Stomach (tissue), 9 donors: ENCODE results near the gene NLN. TPM values are rescaled to one million over a fixed set of nuclear protein-coding genes. Genes with fewer than 3 reads are reported as not detected.

ENCODE experiments used
- DNase-seq, 2 donors: peaks; one replicate each; pipeline versions ENCODE4 v3.0.0 to v3.0.0-alpha.2; 2013 to 2019
- H3K27ac ChIP-seq, 5 donors: fragments of 200-600 bp in 4 of 5; sonication (generic) in 4 of 5; one replicate each; pipeline ENCODE4 v1.5.1; 2013 to 2019; ENCODE audit warnings: mild to moderate bottlenecking in 1 of 5, moderate library complexity in 1 of 5
- H3K27me3 ChIP-seq, 3 donors: fragments of 200-600 bp; sonication (generic); one replicate each; pipeline ENCODE4 v1.5.1; 2017 to 2019; ENCODE audit warnings: mixed run types in 1 of 3
- H3K36me3 ChIP-seq, 4 donors: fragments of 200-600 bp; sonication (generic); 1 replicate in 3 of 4; 2 replicates in 1 of 4; pipeline ENCODE4 v1.5.1; 2016 to 2019
- H3K4me1 ChIP-seq, 4 donors: fragments of 200-600 bp; sonication (generic); one replicate each; pipeline ENCODE4 v1.5.1; 2016 to 2019
- H3K4me3 ChIP-seq, 4 donors: fragments of 200-600 bp; sonication (generic) in 3 of 4; one replicate each; pipeline ENCODE4 v1.5.1; 2016 to 2019; ENCODE audit warnings: mild to moderate bottlenecking in 1 of 4
- H3K9me3 ChIP-seq, 4 donors: fragments of 200-600 bp; sonication (generic); one replicate each; pipeline ENCODE4 v1.5.1; 2016 to 2019
- CTCF ChIP-seq, 7 experiments: fragments of 450-650 bp in 4 of 7; fragments of 200-600 bp in 3 of 7; sonication (generic) in 3 of 7; IDR thresholded peaks; one replicate each; pipeline ENCODE4 v1.5.1; 2016 to 2019; ENCODE audit warnings: antibody characterized with exemption in 7 of 7, control low read depth in 2 of 7, mild to moderate bottlenecking in 1 of 7
- EP300 ChIP-seq: sonication (generic); formaldehyde crosslinking; IDR thresholded peaks from one replicate; pipeline ENCODE4 v1.6.1; 2017; ENCODE audit warnings: antibody characterized with exemption
- POLR2A ChIP-seq, 4 donors: fragments of 450-650 bp; IDR thresholded peaks; one replicate each; pipeline ENCODE4 v1.6.1; 2016; ENCODE audit warnings: antibody characterized with exemption in 4 of 4, control low read depth in 2 of 4, mild to moderate bottlenecking in 1 of 4, moderate library complexity in 1 of 4
- POLR2AphosphoS5 ChIP-seq, 3 donors: sonication (generic); formaldehyde crosslinking; IDR thresholded peaks; one replicate each; pipeline ENCODE4 v1.6.1; 2016; ENCODE audit warnings: antibody characterized with exemption in 3 of 3
- WGBS, 5 donors: extraction: QIAGEN DNeasy Blood & Tissue Kit in 3 of 5; methylation state at CpG; one replicate each; pipeline versions ENCODE4 v1.1.5 to v1.1.7; 2013 to 2018; 5-methylcytosine and 5-hydroxymethylcytosine counted together
- intact Hi-C: fragments of 100-400 bp; cut with DNase I; formaldehyde crosslinking; loops from one replicate; pipeline ENCODE4 v1.15.1; 2023; ENCODE audit warnings: low total_unique reads
- polyA plus RNA-seq, 3 donors: library from polyadenylated mRNA; stranded (reverse); fragments of 200-250 nt; gene quantifications; one replicate each; pipeline ENCODE4 v1.2.3, GENCODE V29; 2013
- total RNA-seq, 5 donors: library from RNA; depleted of rRNA; stranded (reverse); fragments of >200 nt; gene quantifications; one replicate each; pipeline versions ENCODE4 v1.1.0 to v1.2.3, GENCODE V29; 2014 to 2016
- donor health status: healthy with polysubstance abuse.
- donor health status: Bipolar disorder and iron deficiency.
- donor health status: healthy.

The NLN gene
- total and polyA plus RNA-seq, 8 donors = 0.58 to 27.5 (median 9.3) TPM

DNA sequence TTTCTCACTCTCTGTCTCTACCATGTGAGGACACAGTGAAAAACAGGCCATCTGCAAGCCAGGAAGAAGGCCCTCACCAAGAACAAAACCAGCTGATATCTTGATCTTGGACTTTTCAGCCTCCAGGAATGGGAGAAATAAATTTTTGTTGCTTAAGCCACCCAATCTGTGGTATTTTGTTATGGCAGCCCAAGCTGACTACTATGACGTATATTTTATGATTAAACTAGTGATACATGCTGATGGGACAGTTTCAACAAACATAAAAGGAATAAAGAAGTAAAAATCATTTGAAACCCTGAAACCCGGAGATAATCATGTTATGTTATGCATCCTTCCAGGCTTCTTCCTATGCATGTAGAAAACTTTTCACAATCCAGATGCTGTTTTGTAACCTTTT lies 132.9 kb downstream of the NLN start:
- intact Hi-C loops = no loop called here
- DNase-seq = no peak
- Histone ChIP-seq H3K36me3 (no peaks in the 10 kb centered on the region), H3K9me3 (no peaks in the 10 kb centered on the region), H3K4me3 (no peak overlapping the region), H3K27me3 (no peaks in the 10 kb centered on the region), H3K4me1 (no peaks in the 10 kb centered on the region), H3K27ac (no peak overlapping the region)
- WGBS, 5 donors = 83 to 97% (median 89%) methylated on average over 2 of the region's 2 CpGs
- TF ChIP-seq CTCF (IDR thresholded peaks at IDR 0.05) (no peak), POLR2A (IDR thresholded peaks at IDR 0.05) (no peak), POLR2AphosphoS5 (IDR thresholded peaks at IDR 0.05) (no peak), EP300 (no peak)

- H3K9me3 ChIP-seq = no peaks in the 10 kb centered on the region
Measured at GRCh38 chr5:65855766-65856315, 133.8 kb downstream of the NLN start.

DNA sequence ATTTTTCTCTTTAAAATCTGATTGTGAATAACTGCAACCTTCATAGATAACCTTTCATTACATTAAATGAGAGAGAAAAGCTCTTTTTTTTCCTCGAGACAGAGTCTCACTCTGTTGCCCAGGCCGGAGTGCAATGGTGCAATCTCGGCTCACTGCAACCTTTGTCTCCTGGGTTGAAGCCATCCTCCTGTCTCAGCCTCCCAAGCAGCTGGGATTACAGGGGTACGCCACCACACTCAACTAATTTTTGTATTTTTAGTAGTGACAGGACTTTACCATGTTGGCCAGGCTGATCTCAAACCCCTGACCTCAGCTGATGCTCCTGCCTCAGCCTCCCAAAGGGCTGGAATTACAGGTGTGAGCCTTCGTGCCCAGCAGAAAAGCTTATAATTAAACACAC lies 134.5 kb downstream of the NLN start:
- intact Hi-C loops = no loop called here
- no peaks in the 10 kb centered on the region for H3K4me1 ChIP-seq
- H3K9me3 ChIP-seq = no peaks in the 10 kb centered on the region
- TF ChIP-seq POLR2A (IDR thresholded peaks at IDR 0.05) = no peak
- WGBS, 5 donors = 84 to 93% (median 90%) methylated on average over 5 of the region's 5 CpGs
- no peaks in the 10 kb centered on the region for H3K27me3 ChIP-seq
- no peak for DNase-seq
- no peak overlapping the region for H3K4me3 ChIP-seq
- H3K27ac ChIP-seq = no peak overlapping the region
- no peaks in the 10 kb centered on the region for H3K36me3 ChIP-seq

More at GRCh38 chr5:65855766-65856315, 133.8 kb downstream of the NLN start:
- DNase-seq = no peak
- Histone ChIP-seq H3K27ac (no peak overlapping the region), H3K27me3 (no peaks in the 10 kb centered on the region), H3K4me1 (no peaks in the 10 kb centered on the region), H3K36me3 (no peaks in the 10 kb centered on the region), H3K4me3 (no peak overlapping the region)
- intact Hi-C loops = no loop called here
- no peak for TF ChIP-seq EP300
- no peak for TF ChIP-seq POLR2AphosphoS5 (IDR thresholded peaks at IDR 0.05)
- no peak for TF ChIP-seq POLR2A (IDR thresholded peaks at IDR 0.05)
- no peak for TF ChIP-seq CTCF (IDR thresholded peaks at IDR 0.05)

DNA sequence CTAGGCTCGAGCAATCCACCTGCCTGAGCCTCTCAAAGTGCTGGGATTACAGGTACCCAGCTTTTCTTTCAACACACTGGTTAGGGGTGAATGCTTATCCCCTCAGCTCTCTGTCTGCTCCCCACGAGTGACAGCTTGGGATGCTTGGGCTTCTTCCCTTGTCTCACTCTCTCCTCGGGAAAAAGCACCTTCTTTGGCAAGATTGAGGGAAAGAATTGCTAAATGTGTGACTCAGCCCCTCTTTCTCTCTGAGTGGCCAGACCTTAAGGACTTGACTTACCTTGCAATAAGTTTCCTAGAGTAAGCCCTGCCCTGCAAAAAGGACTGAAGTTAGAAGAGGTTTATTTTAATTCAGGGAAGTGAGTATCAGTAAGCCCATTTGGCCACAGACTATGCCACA lies 136.3 kb downstream of the NLN start:
- H3K9me3 ChIP-seq = no peaks in the 10 kb centered on the region
- WGBS, 5 donors = 71 to 89% (median 81%) methylated on average over 3 of the region's 3 CpGs
- H3K27me3 ChIP-seq = no peaks in the 10 kb centered on the region
- DNase-seq = no peak
- intact Hi-C loops = no loop called here
- TF ChIP-seq CTCF (IDR thresholded peaks at IDR 0.05) (no peak), EP300 (no peak), POLR2A (IDR thresholded peaks at IDR 0.05) (no peak), POLR2AphosphoS5 (IDR thresholded peaks at IDR 0.05) (no peak)
- no peaks in the 10 kb centered on the region for H3K4me1 ChIP-seq
- H3K36me3 ChIP-seq = no peaks in the 10 kb centered on the region
- no peak overlapping the region for H3K4me3 ChIP-seq
- H3K27ac ChIP-seq = no peak overlapping the region

GRCh38 chr5:65861830-65862241 lies 139.8 kb downstream of the NLN start:
- Histone ChIP-seq H3K4me3 (no peak overlapping the region), H3K9me3 (no peaks in the 10 kb centered on the region), H3K27me3 (no peaks in the 10 kb centered on the region), H3K36me3 (no peaks in the 10 kb centered on the region), H3K27ac (no peak overlapping the region), H3K4me1 (no peaks in the 10 kb centered on the region)
- 83 to 89% (median 85%) methylated on average over 3 of the region's 3 CpGs for WGBS, 5 donors
- DNase-seq = no peak
- TF ChIP-seq EP300 (no peak), CTCF (IDR thresholded peaks at IDR 0.05) (no peak), POLR2A (IDR thresholded peaks at IDR 0.05) (no peak), POLR2AphosphoS5 (IDR thresholded peaks at IDR 0.05) (no peak)
- intact Hi-C loops = no loop called here
